ENCODE data around the gene ARHGEF28.

Gene ARHGEF28

GRCh38 chr5:73751254-73751914 is 125.4 kb downstream of the ARHGEF28 start:
- Histone ChIP-seq H3K36me3 (ENCODE audit: control insufficient read depth, insufficient read depth, low read length) (no peaks in the 10 kb centered on the region), H2BK5ac (ENCODE audit: low read length) (no peak overlapping the region), H3K9ac (ENCODE audit: low read length) (no peak overlapping the region), H3K4me3 (ENCODE audit: low read length) (no peak overlapping the region), H3K79me2 (ENCODE audit: control insufficient read depth, insufficient read depth, low read length) (no peaks in the 10 kb centered on the region), H3K27me3 (ENCODE audit: insufficient read depth, low read length, poor library complexity) (no peaks in the 10 kb centered on the region), H4K5ac (ENCODE audit: low read length) (no peak overlapping the region), H3K4me2 (ENCODE audit: low read length) (no peak overlapping the region), H2AK5ac (ENCODE audit: low read length) (no peak overlapping the region), H3K23ac (ENCODE audit: low read length) (no peak overlapping the region), H3K79me1 (ENCODE audit: low read length) (no peaks in the 10 kb centered on the region), H3K4me1 (ENCODE audit: control insufficient read depth, low read depth, low read length) (no peaks in the 10 kb centered on the region), H3K4ac (ENCODE audit: low read depth, low read length) (no peak overlapping the region), H4K8ac (ENCODE audit: low read depth, low read length) (no peak overlapping the region), H2BK120ac (ENCODE audit: low read depth, low read length) (no peak overlapping the region), H3K56ac (ENCODE audit: low read length) (no peak overlapping the region), H3K18ac (ENCODE audit: low read length) (no peak overlapping the region), H3K27ac (ENCODE audit: low read depth, low read length) (no peak overlapping the region), H2BK15ac (replicated peaks; ENCODE audit: low read depth) (no peak overlapping the region)
- DNase-seq = no peak
- WGBS (ENCODE audit: extremely low coverage, insufficient coverage, low lambda C conversion rate) = no CpG with 5 or more reads among the region's 7 CpGs

- Histone ChIP-seq H3K4me2 (ENCODE audit: low read length) (no peak overlapping the region), H3K4me3 (ENCODE audit: low read length) (no peak overlapping the region), H3K9ac (ENCODE audit: low read length) (no peak overlapping the region), H4K8ac (ENCODE audit: low read depth, low read length) (no peak overlapping the region), H2BK5ac (ENCODE audit: low read length) (no peak overlapping the region), H3K27ac (ENCODE audit: low read depth, low read length) (no peak overlapping the region), H2AK5ac (ENCODE audit: low read length) (no peak overlapping the region), H3K56ac (ENCODE audit: low read length) (no peak overlapping the region), H3K18ac (ENCODE audit: low read length) (no peak overlapping the region), H2BK15ac (replicated peaks; ENCODE audit: low read depth) (no peak overlapping the region), H4K5ac (ENCODE audit: low read length) (no peak overlapping the region), H3K23ac (ENCODE audit: low read length) (no peak overlapping the region), H2BK120ac (ENCODE audit: low read depth, low read length) (no peak overlapping the region), H3K27me3 (ENCODE audit: insufficient read depth, low read length, poor library complexity) (no peaks in the 10 kb centered on the region), H3K4ac (ENCODE audit: low read depth, low read length) (no peak overlapping the region), H3K36me3 (ENCODE audit: control insufficient read depth, insufficient read depth, low read length) (no peaks in the 10 kb centered on the region), H3K79me2 (ENCODE audit: control insufficient read depth, insufficient read depth, low read length) (no peaks in the 10 kb centered on the region), H3K79me1 (ENCODE audit: low read length) (no peaks in the 10 kb centered on the region), H3K4me1 (ENCODE audit: control insufficient read depth, low read depth, low read length) (no peaks in the 10 kb centered on the region)
- no CpG with 5 or more reads among the region's 4 CpGs for WGBS (ENCODE audit: extremely low coverage, insufficient coverage, low lambda C conversion rate)
- DNase-seq = no peak
Observed at GRCh38 chr5:73754254-73754653, 128.3 kb downstream of the ARHGEF28 start.

- Histone ChIP-seq H3K23ac (ENCODE audit: low read length) (no peak overlapping the region), H3K27ac (ENCODE audit: low read depth, low read length) (no peak overlapping the region), H3K4me1 (ENCODE audit: control insufficient read depth, low read depth, low read length) (no peaks in the 10 kb centered on the region), H2BK120ac (ENCODE audit: low read depth, low read length) (no peak overlapping the region), H3K36me3 (ENCODE audit: control insufficient read depth, insufficient read depth, low read length) (no peaks in the 10 kb centered on the region), H4K8ac (ENCODE audit: low read depth, low read length) (no peak overlapping the region), H3K18ac (ENCODE audit: low read length) (no peak overlapping the region), H3K56ac (ENCODE audit: low read length) (no peak overlapping the region), H4K5ac (ENCODE audit: low read length) (no peak overlapping the region), H3K79me2 (ENCODE audit: control insufficient read depth, insufficient read depth, low read length) (no peaks in the 10 kb centered on the region), H3K27me3 (ENCODE audit: insufficient read depth, low read length, poor library complexity) (no peaks in the 10 kb centered on the region), H2BK5ac (ENCODE audit: low read length) (no peak overlapping the region), H3K4me2 (ENCODE audit: low read length) (no peak overlapping the region), H3K9ac (ENCODE audit: low read length) (no peak overlapping the region), H2BK15ac (replicated peaks; ENCODE audit: low read depth) (no peak overlapping the region), H3K79me1 (ENCODE audit: low read length) (no peaks in the 10 kb centered on the region), H3K4me3 (ENCODE audit: low read length) (no peak overlapping the region), H3K4ac (ENCODE audit: low read depth, low read length) (no peak overlapping the region), H2AK5ac (ENCODE audit: low read length) (no peak overlapping the region)
- no peak for DNase-seq
- no CpG with 5 or more reads among the region's 1 CpG for WGBS (ENCODE audit: extremely low coverage, insufficient coverage, low lambda C conversion rate)
Observed at GRCh38 chr5:73757416-73757815, 131.4 kb downstream of the ARHGEF28 start.

- no peak for DNase-seq
- H4K5ac ChIP-seq (ENCODE audit: low read length) = no peak overlapping the region
- H3K36me3 ChIP-seq (ENCODE audit: control insufficient read depth, insufficient read depth, low read length) = no peaks in the 10 kb centered on the region
- H2BK5ac ChIP-seq (ENCODE audit: low read length) = no peak overlapping the region
- no peaks in the 10 kb centered on the region for H3K79me1 ChIP-seq (ENCODE audit: low read length)
- no peak overlapping the region for H3K27ac ChIP-seq (ENCODE audit: low read depth, low read length)
- H3K4me3 ChIP-seq (ENCODE audit: low read length) = no peak overlapping the region
- H3K18ac ChIP-seq (ENCODE audit: low read length) = no peak overlapping the region
- H3K4ac ChIP-seq (ENCODE audit: low read depth, low read length) = no peak overlapping the region
- WGBS (ENCODE audit: extremely low coverage, insufficient coverage, low lambda C conversion rate) = no CpG with 5 or more reads among the region's 1 CpG
- H3K27me3 ChIP-seq (ENCODE audit: insufficient read depth, low read length, poor library complexity) = no peaks in the 10 kb centered on the region
- no peaks in the 10 kb centered on the region for H3K79me2 ChIP-seq (ENCODE audit: control insufficient read depth, insufficient read depth, low read length)
- H2BK120ac ChIP-seq (ENCODE audit: low read depth, low read length) = no peak overlapping the region
- H3K56ac ChIP-seq (ENCODE audit: low read length) = no peak overlapping the region
- H3K23ac ChIP-seq (ENCODE audit: low read length) = no peak overlapping the region
- H4K8ac ChIP-seq (ENCODE audit: low read depth, low read length) = no peak overlapping the region
- no peak overlapping the region for H3K4me2 ChIP-seq (ENCODE audit: low read length)
- no peak overlapping the region for H2AK5ac ChIP-seq (ENCODE audit: low read length)
- H3K9ac ChIP-seq (ENCODE audit: low read length) = no peak overlapping the region
- H2BK15ac ChIP-seq (replicated peaks; ENCODE audit: low read depth) = no peak overlapping the region
- H3K4me1 ChIP-seq (ENCODE audit: control insufficient read depth, low read depth, low read length) = no peaks in the 10 kb centered on the region
Observed at GRCh38 chr5:73759771-73760170, 133.8 kb downstream of the ARHGEF28 start.

GRCh38 chr5:73763300-73764032 is 137.5 kb downstream of the ARHGEF28 start:
- H2AK5ac ChIP-seq (ENCODE audit: low read length) = no peak overlapping the region
- H3K23ac ChIP-seq (ENCODE audit: low read length) = no peak overlapping the region
- H2BK15ac ChIP-seq (replicated peaks; ENCODE audit: low read depth) = no peak overlapping the region
- no peak overlapping the region for H3K4ac ChIP-seq (ENCODE audit: low read depth, low read length)
- no peak overlapping the region for H4K8ac ChIP-seq (ENCODE audit: low read depth, low read length)
- H3K56ac ChIP-seq (ENCODE audit: low read length) = no peak overlapping the region
- H3K4me3 ChIP-seq (ENCODE audit: low read length) = no peak overlapping the region
- no peak for DNase-seq
- H3K27me3 ChIP-seq (ENCODE audit: insufficient read depth, low read length, poor library complexity) = no peaks in the 10 kb centered on the region
- no peaks in the 10 kb centered on the region for H3K79me1 ChIP-seq (ENCODE audit: low read length)
- no peak overlapping the region for H3K9ac ChIP-seq (ENCODE audit: low read length)
- no peak overlapping the region for H2BK120ac ChIP-seq (ENCODE audit: low read depth, low read length)
- no peak overlapping the region for H3K27ac ChIP-seq (ENCODE audit: low read depth, low read length)
- no peak overlapping the region for H4K5ac ChIP-seq (ENCODE audit: low read length)
- no peaks in the 10 kb centered on the region for H3K4me1 ChIP-seq (ENCODE audit: control insufficient read depth, low read depth, low read length)
- WGBS (ENCODE audit: extremely low coverage, insufficient coverage, low lambda C conversion rate) = no CpG with 5 or more reads among the region's 7 CpGs
- H3K36me3 ChIP-seq (ENCODE audit: control insufficient read depth, insufficient read depth, low read length) = no peaks in the 10 kb centered on the region
- H3K79me2 ChIP-seq (ENCODE audit: control insufficient read depth, insufficient read depth, low read length) = no peaks in the 10 kb centered on the region
- no peak overlapping the region for H2BK5ac ChIP-seq (ENCODE audit: low read length)
- H3K18ac ChIP-seq (ENCODE audit: low read length) = no peak overlapping the region
- H3K4me2 ChIP-seq (ENCODE audit: low read length) = no peak overlapping the region
